ENCODE measurements around the gene HSP90B1.

DNA sequence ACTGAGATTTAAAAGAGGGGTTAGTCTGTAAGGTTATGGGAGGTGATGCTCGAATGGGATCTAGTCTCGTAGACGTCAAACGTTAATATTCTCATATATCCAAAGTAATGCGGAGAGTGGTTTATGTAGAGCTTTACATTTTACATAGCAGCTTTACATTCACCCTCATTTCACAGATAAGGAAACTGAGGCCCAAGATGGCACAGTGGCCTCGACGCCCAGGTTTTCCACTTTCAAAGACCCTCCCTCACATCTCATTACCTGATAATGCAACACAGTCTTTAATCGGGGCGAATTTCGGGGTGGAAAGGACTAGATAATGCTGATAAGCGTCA is 35.0 kb downstream of the HSP90B1 start:
- TF ChIP-seq ZNF24 (IDR thresholded peaks at IDR 0.05) (no peak), JUNB (IDR thresholded peaks at IDR 0.05) (no peak), CHD4 (IDR thresholded peaks at IDR 0.05) (no peak), CTCF (IDR thresholded peaks at IDR 0.05 in 2 of 3, conservative IDR thresholded peaks at IDR 0.05 in 1 of 3; ENCODE audit: control insufficient read depth in 2 of 3, extremely low read depth in 1 of 3, insufficient read depth in 1 of 3, low read depth in 3 of 3, low read length in 3 of 3) (no peak), EP300 (IDR thresholded peaks at IDR 0.05; ENCODE audit: borderline replicate concordance in 1 of 2, control insufficient read depth in 1 of 2, low read depth in 2 of 2, low read length in 2 of 2) (no peak), JUND (IDR thresholded peaks at IDR 0.05; ENCODE audit: low read depth, low read length) (no peak), CHD1 (IDR thresholded peaks at IDR 0.05; ENCODE audit: low read depth, low read length) (no peak), FOXM1 (IDR thresholded peaks at IDR 0.05; ENCODE audit: low read depth, low read length) (no peak), ATF2 (IDR thresholded peaks at IDR 0.05; ENCODE audit: low read length) (no peak), ZBTB33 (IDR thresholded peaks at IDR 0.05) (no peak), NBN (IDR thresholded peaks at IDR 0.05) (no peak)
